SK-N-SH (cell line): Measurements from ENCODE around the gene HLA-DOB. TPM values are rescaled to one million over a fixed set of nuclear protein-coding genes. Genes with fewer than 3 reads are reported as not detected.

ENCODE experiments used
- CTCF ChIA-PET: fragments of 300-600, 350-600 bp; formaldehyde crosslinking; extraction: SDS; loops from one replicate; lab custom pipeline; 2021; lab: Yijun Ruan, JAX
- POLR2A ChIA-PET: fragments of 350-600 bp; sonication (Branson Sonifier 250); formaldehyde crosslinking; extraction: SDS; loops from one replicate; lab custom pipeline; 2020; ENCODE audit warnings: antibody characterized with exemption, inconsistent platforms; lab: Yijun Ruan, JAX
- DNase-seq: peaks from one replicate; pipeline ENCODE4 v3.0.0; 2012
- H2AFZ ChIP-seq: fragments of 200-600 bp; sonication (generic); 2 replicates; pipeline ENCODE4 v1.8.1; 2016; ENCODE audit warnings: antibody characterized with exemption, mild to moderate bottlenecking, low read depth
- H3F3A ChIP-seq: fragments of 200-600 bp; sonication (generic); replicated peaks from 2 replicates; pipeline ENCODE3; 2016; ENCODE audit warnings: antibody characterized with exemption, mild to moderate bottlenecking; ENCODE audit not compliant: insufficient read depth
- H3K27ac ChIP-seq, 2 experiments: fragments of 200-500 bp in 1 of 2; fragments of 200-600 bp in 1 of 2; sonication (Bioruptor generic) in 1 of 2; sonication (generic), shearing (Covaris generic) in 1 of 2; 2 replicates each; pipeline versions ENCODE4 v1.5.1 to v1.6.1; 2014 to 2016; ENCODE audit warnings: low read depth in 2 of 2, inconsistent platforms in 1 of 2, low read length in 1 of 2, mild to moderate bottlenecking in 1 of 2, mixed read lengths in 1 of 2
- H3K27me3 ChIP-seq: fragments of 200-600 bp; sonication (generic), shearing (Covaris generic); 2 replicates; pipeline ENCODE4 v1.6.1; 2016; ENCODE audit warnings: mixed run types; ENCODE audit not compliant: insufficient read depth
- H3K36me3 ChIP-seq, 2 experiments: fragments of 200-500 bp in 1 of 2; fragments of 200-600 bp in 1 of 2; sonication (Bioruptor generic) in 1 of 2; sonication (generic) in 1 of 2; replicated peaks in 1 of 2; 2 replicates each; pipeline versions ENCODE3 to v1.5.1; 2014 to 2016; ENCODE audit warnings: low read length in 1 of 2, mild to moderate bottlenecking in 1 of 2; ENCODE audit not compliant: insufficient read depth in 2 of 2, control insufficient read depth in 1 of 2
- H3K4me1 ChIP-seq, 2 experiments: fragments of 200-500 bp in 1 of 2; fragments of 200-600 bp in 1 of 2; sonication (Bioruptor generic) in 1 of 2; sonication (generic), shearing (Covaris generic) in 1 of 2; 2 replicates each; pipeline versions ENCODE4 v1.5.1 to v1.6.1; 2014 to 2016; ENCODE audit warnings: low read depth in 1 of 2, low read length in 1 of 2, mixed run types in 1 of 2; ENCODE audit not compliant: insufficient read depth in 2 of 2, control insufficient read depth in 1 of 2
- H3K4me2 ChIP-seq: fragments of 200-600 bp; sonication (generic), shearing (Covaris generic); 2 replicates; pipeline ENCODE4 v1.6.1; 2017; ENCODE audit warnings: mixed run types
- H3K4me3 ChIP-seq, 2 experiments: fragments of 200-500 bp in 1 of 2; fragments of 200-600 bp in 1 of 2; sonication (Bioruptor generic) in 1 of 2; sonication (generic), shearing (Covaris generic) in 1 of 2; 2 replicates each; pipeline versions ENCODE4 v1.5.1 to v1.8.1; 2014 to 2016; ENCODE audit warnings: low read depth in 2 of 2, inconsistent platforms in 1 of 2, low read length in 1 of 2, mild to moderate bottlenecking in 1 of 2, mixed read lengths in 1 of 2, moderate library complexity in 1 of 2
- H3K79me2 ChIP-seq: fragments of 200-600 bp; sonication (generic); 2 replicates; pipeline ENCODE4 v1.8.1; 2017; ENCODE audit warnings: mild to moderate bottlenecking; ENCODE audit not compliant: insufficient read depth
- H3K9ac ChIP-seq: fragments of 200-600 bp; sonication (generic); 2 replicates; pipeline ENCODE4 v1.6.1; 2017; ENCODE audit warnings: mixed run types
- H3K9me2 ChIP-seq: fragments of 200-600 bp; sonication (generic); 2 replicates; pipeline ENCODE4 v1.6.1; 2017; ENCODE audit warnings: mixed run types
- H3K9me3 ChIP-seq: fragments of 200-600 bp; sonication (generic); 2 replicates; pipeline ENCODE4 v1.6.1; 2017; ENCODE audit warnings: mixed run types, mild to moderate bottlenecking, moderate library complexity
- H4K20me1 ChIP-seq: fragments of 200-600 bp; sonication (generic); 2 replicates; pipeline ENCODE4 v1.6.1; 2017; ENCODE audit warnings: mild to moderate bottlenecking, mixed run types; ENCODE audit not compliant: insufficient read depth
- ELF1 ChIP-seq: IDR thresholded peaks from 2 replicates; pipeline ENCODE4 v1.4.0; 2012
- EP300 ChIP-seq, 2 experiments: IDR thresholded peaks; 2 replicates each; pipeline versions ENCODE4 v1.4.0 to v1.6.1; 2012; ENCODE audit warnings: borderline replicate concordance in 1 of 2, low read depth in 1 of 2, low read length in 1 of 2
- JUND ChIP-seq: IDR thresholded peaks from 2 replicates; pipeline ENCODE4 v1.4.0; 2012
- MEF2A ChIP-seq: IDR thresholded peaks from 2 replicates; pipeline ENCODE4 v1.4.0; 2012; ENCODE audit warnings: low read depth, borderline replicate concordance
- RAD21 ChIP-seq: IDR thresholded peaks from 2 replicates; pipeline ENCODE4 v1.6.1; 2012; ENCODE audit warnings: mild to moderate bottlenecking, low read length
- RCOR1 ChIP-seq: fragments of 150-350 bp; IDR thresholded peaks from 2 replicates; pipeline ENCODE4 v1.6.1; 2017; ENCODE audit warnings: antibody characterized with exemption, low read length
- RXRA ChIP-seq: IDR thresholded peaks from 2 replicates; pipeline ENCODE4 v1.4.0; 2012; ENCODE audit warnings: low read depth, mild to moderate bottlenecking, borderline replicate concordance
- SIN3A ChIP-seq: IDR thresholded peaks from 2 replicates; pipeline ENCODE4 v1.6.1; 2012; ENCODE audit warnings: low read depth, mild to moderate bottlenecking, low read length, moderate library complexity, borderline replicate concordance
- TAF1 ChIP-seq: IDR thresholded peaks from 2 replicates; pipeline ENCODE4 v1.6.1; 2012; ENCODE audit warnings: low read depth, mild to moderate bottlenecking, low read length, moderate library complexity, borderline replicate concordance
- YY1 ChIP-seq: IDR thresholded peaks from 2 replicates; pipeline ENCODE4 v1.4.0; 2012; ENCODE audit warnings: low read depth, mild to moderate bottlenecking
- WGBS: methylation state at CpG from one replicate; pipeline ENCODE4 v1.1.6; 2017; ENCODE audit warnings: low lambda C conversion rate; 5-methylcytosine and 5-hydroxymethylcytosine counted together
- polyA plus RNA-seq, 3 experiments: library from polyadenylated mRNA; depleted of rRNA; stranded (reverse); fragments of >200 nt; gene quantifications; 2 replicates each; pipeline ENCODE4 v1.2.3, GENCODE V29; 2012
- TF ChIP-seq, protein P1 (sequence below): fragments of 200-600 bp; sonication (generic); IDR thresholded peaks from 2 replicates; pipeline ENCODE4 v1.6.1; 2017; ENCODE audit warnings: antibody characterized with exemption, mild to moderate bottlenecking, moderate library complexity
- TF ChIP-seq, protein P2 (sequence below): IDR thresholded peaks from 2 replicates; pipeline ENCODE4 v1.4.0; 2012; ENCODE audit warnings: low read depth, borderline replicate concordance
- TF ChIP-seq, protein P3 (sequence below): IDR thresholded peaks from 2 replicates; pipeline ENCODE4 v1.4.0; 2012; ENCODE audit warnings: low read depth, borderline replicate concordance
- TF ChIP-seq, protein P4 (sequence below): IDR thresholded peaks from 2 replicates; pipeline ENCODE4 v1.4.0; 2012; ENCODE audit warnings: low read depth

Gene HLA-DOB
- polyA plus RNA-seq, 1 of the 3 experiments (the other 2 are of a cell fraction) = not detected

DNA sequence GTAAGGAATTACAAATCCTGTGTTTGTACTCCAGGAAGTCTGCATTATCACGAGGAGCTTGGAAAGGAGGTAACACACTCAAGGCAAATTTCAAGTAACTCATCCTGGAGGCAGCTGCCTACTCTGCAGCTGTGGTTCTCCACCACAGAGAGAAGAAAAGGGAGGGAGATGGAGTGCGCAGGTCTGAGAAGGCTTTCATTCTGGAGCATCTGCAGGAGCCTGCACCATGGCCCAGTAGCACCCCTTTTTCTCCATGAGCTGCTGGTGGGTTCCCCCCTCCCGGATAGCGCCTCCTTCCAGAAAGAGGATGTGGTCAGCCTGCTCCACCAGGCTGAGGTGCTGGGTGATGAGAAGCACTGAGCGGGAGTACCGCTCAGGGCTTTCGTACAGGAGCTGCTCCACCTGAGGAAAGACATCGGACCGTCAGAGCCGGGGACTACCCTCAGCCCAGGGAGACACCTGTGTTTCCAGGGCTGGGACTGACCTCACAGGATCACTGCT, 28.6 kb upstream of the HLA-DOB start:
- ChIA-PET POLR2A (interaction anchor here (1.4 kb wide), 1 partner anchor 127 kb away, joined by 8 read pairs; no protein-coding TSS in a partner anchor), CTCF (interaction anchor here (0.8 to 5.2 kb wide), 10 partner anchors 10 to 139 kb away, joined by 3 to 31 read pairs (median 4); partner anchors contain the start of genes PSMB9 and TAP1)
- Histone ChIP-seq H2AFZ (no peak overlapping the region), H3K9me3 (no peaks in the 10 kb centered on the region), H3F3A (no peaks in the 10 kb centered on the region), H3K4me1 (peaks cover 0 to 13% of the 10 kb centered on the region in 2 experiments; a peak in 1 of 4 replicates), H3K9ac (no peak overlapping the region), H3K4me2 (no peak overlapping the region), H3K27me3 (no peaks in the 10 kb centered on the region), H4K20me1 (no peaks in the 10 kb centered on the region), H3K4me3 (no peak overlapping the region), H3K36me3 (peaks cover 7 to 32% of the 10 kb centered on the region in 2 experiments), H3K9me2 (no peaks in the 10 kb centered on the region), H3K27ac (no peak overlapping the region)
- DNase-seq = no peak
- WGBS = 82% methylated on average over 10 of the region's 10 CpGs
- TF ChIP-seq RCOR1 = no peak
- TF ChIP-seq, protein P1, sequence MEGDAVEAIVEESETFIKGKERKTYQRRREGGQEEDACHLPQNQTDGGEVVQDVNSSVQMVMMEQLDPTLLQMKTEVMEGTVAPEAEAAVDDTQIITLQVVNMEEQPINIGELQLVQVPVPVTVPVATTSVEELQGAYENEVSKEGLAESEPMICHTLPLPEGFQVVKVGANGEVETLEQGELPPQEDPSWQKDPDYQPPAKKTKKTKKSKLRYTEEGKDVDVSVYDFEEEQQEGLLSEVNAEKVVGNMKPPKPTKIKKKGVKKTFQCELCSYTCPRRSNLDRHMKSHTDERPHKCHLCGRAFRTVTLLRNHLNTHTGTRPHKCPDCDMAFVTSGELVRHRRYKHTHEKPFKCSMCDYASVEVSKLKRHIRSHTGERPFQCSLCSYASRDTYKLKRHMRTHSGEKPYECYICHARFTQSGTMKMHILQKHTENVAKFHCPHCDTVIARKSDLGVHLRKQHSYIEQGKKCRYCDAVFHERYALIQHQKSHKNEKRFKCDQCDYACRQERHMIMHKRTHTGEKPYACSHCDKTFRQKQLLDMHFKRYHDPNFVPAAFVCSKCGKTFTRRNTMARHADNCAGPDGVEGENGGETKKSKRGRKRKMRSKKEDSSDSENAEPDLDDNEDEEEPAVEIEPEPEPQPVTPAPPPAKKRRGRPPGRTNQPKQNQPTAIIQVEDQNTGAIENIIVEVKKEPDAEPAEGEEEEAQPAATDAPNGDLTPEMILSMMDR = no peak
- TF ChIP-seq RXRA = no peak
- TF ChIP-seq ELF1 = no peak
- TF ChIP-seq SIN3A = no peak
- no peak for TF ChIP-seq YY1
- TF ChIP-seq RAD21 = no peak
- TF ChIP-seq, protein P2, sequence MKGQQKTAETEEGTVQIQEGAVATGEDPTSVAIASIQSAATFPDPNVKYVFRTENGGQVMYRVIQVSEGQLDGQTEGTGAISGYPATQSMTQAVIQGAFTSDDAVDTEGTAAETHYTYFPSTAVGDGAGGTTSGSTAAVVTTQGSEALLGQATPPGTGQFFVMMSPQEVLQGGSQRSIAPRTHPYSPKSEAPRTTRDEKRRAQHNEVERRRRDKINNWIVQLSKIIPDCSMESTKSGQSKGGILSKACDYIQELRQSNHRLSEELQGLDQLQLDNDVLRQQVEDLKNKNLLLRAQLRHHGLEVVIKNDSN = no peak
- TF ChIP-seq TAF1 = no peak
- TF ChIP-seq EP300 (IDR thresholded peaks at IDR 0.05; ENCODE audit: borderline replicate concordance in 1 of 2, low read depth in 1 of 2, low read length in 1 of 2) = no peak
- TF ChIP-seq, protein P3, sequence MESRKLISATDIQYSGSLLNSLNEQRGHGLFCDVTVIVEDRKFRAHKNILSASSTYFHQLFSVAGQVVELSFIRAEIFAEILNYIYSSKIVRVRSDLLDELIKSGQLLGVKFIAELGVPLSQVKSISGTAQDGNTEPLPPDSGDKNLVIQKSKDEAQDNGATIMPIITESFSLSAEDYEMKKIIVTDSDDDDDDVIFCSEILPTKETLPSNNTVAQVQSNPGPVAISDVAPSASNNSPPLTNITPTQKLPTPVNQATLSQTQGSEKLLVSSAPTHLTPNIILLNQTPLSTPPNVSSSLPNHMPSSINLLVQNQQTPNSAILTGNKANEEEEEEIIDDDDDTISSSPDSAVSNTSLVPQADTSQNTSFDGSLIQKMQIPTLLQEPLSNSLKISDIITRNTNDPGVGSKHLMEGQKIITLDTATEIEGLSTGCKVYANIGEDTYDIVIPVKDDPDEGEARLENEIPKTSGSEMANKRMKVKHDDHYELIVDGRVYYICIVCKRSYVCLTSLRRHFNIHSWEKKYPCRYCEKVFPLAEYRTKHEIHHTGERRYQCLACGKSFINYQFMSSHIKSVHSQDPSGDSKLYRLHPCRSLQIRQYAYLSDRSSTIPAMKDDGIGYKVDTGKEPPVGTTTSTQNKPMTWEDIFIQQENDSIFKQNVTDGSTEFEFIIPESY = no peak
- no peak for TF ChIP-seq MEF2A
- no peak for TF ChIP-seq JUND
- TF ChIP-seq, protein P4, sequence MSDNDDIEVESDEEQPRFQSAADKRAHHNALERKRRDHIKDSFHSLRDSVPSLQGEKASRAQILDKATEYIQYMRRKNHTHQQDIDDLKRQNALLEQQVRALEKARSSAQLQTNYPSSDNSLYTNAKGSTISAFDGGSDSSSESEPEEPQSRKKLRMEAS = no peak
- TF ChIP-seq, all 33 proteins: peak for 0
- H3K79me2 ChIP-seq = no peaks in the 10 kb centered on the region
